ENCODE data around the gene IL22RA1. TPM values are rescaled to one million over a fixed set of nuclear protein-coding genes. Genes with fewer than 3 reads are reported as not detected.

Gene IL22RA1
- total and polyA plus RNA-seq, 2 of the 8 experiments (the other 6 are each of a cell fraction or from before 2014, with no cell fraction given): 0.17 to 0.32 TPM

DNA sequence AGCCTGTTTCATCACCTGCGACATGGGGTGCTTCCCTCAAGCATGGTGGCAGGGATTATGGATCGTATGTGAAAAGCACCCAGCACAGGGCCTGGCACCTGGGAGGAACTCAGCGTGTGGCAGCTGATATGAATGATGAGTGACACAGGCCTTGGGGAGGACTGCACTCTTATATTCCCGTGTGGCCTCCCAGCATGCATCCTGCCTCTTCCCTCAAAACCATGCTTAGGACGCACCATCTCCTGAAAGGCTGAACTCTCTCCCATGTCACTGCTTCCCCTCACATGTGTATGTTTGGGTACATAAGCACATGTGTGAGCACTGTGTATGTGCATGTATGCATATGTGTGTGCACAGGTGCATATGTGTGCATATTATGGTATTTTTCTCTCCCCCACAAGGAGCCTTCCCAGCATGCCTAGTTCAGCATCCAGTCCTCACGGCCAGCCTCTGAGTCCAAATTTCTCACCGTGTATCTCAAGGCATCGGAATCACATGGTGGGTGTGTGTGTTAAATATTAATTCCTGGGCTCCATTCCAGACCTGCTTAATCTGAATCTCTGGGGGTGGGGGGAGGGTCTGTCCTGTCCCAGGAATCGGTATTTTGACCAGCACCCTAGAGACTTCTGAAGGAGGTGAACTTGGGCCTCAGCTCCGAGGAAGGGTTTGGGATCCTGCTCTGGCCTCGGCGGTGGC lies 43.8 kb downstream of the IL22RA1 start (continued):
- TF ChIP-seq, protein P1, sequence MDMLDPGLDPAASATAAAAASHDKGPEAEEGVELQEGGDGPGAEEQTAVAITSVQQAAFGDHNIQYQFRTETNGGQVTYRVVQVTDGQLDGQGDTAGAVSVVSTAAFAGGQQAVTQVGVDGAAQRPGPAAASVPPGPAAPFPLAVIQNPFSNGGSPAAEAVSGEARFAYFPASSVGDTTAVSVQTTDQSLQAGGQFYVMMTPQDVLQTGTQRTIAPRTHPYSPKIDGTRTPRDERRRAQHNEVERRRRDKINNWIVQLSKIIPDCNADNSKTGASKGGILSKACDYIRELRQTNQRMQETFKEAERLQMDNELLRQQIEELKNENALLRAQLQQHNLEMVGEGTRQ (IDR thresholded peaks at IDR 0.05; ENCODE audit: low read length): no peak
- no peak for TF ChIP-seq NRF1 (IDR thresholded peaks at IDR 0.05; ENCODE audit: low read depth, low read length)
- TF ChIP-seq RBBP5 (IDR thresholded peaks at IDR 0.05; ENCODE audit: borderline replicate concordance, low read depth, low read length): no peak
- TF ChIP-seq, protein P2, sequence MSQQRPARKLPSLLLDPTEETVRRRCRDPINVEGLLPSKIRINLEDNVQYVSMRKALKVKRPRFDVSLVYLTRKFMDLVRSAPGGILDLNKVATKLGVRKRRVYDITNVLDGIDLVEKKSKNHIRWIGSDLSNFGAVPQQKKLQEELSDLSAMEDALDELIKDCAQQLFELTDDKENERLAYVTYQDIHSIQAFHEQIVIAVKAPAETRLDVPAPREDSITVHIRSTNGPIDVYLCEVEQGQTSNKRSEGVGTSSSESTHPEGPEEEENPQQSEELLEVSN (IDR thresholded peaks at IDR 0.05): no peak
- TF ChIP-seq RFX5 (IDR thresholded peaks at IDR 0.05; ENCODE audit: borderline replicate concordance, low read depth, low read length): no peak
